K562 treated with DMSO at 1 percent for 24 hours (cell line): ENCODE measurements around the gene SH3BP2. TPM values are rescaled to one million over a fixed set of nuclear protein-coding genes. Genes with fewer than 3 reads are reported as not detected.

ENCODE experiments used
- total RNA-seq: library from RNA; unstranded; fragments of 300-600 nt; gene quantifications from 2 replicates; pipeline ENCODE4 v1.2.3, GENCODE V29; 2022; ENCODE audit warnings: low read depth; ENCODE audit not compliant: insufficient read depth

SH3BP2 gene
- 17.7 and 19.0 TPM in 2 replicates for total RNA-seq

GRCh38 chr4:2792711-2793585, at the start of gene SH3BP2:
Gene SH3BP2 (plus strand): TSS chr4:2793085. CDS start chr4:2820618, 27,533 bp downstream.

GRCh38 chr4:2755821-2756690, 36.8 kb upstream of the SH3BP2 start, which contains the start of gene TNIP2:
Gene TNIP2 (minus strand): TSS chr4:2756336. CDS start chr4:2756289, 47 bp downstream.

DNA sequence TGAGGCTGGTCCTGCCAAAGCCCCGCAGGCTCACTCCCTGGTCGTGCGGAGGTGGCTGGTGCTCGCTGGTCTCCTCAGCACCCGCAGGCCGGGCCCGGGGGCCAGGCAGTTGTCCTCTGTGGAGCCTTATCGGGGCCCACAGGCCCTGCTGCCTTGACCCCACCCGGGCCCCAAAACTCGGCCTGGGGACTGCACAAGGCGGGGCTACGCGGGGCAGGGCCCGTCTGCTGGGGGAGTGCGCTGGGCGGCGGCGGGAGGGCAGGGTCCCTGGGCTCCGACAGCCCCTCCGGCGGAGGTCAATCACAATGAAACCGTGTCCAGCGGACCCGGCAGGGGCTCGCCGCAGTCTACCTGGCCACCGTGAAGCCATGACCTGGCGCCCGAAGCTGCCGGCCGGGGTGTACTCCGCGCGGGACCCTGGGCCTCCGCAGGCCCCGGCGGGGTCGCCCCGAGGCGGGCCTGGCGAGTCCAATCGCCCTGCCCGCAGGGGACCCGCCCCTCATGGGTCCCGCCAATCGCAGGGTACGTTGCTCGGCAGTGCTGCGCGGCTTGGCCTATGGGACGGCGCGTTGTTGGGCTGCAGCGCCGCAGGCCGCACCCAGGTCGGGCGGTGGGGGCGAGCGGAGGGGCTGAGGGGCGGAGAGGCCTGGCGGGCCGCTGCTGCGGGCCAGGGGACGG, 50.5 kb downstream of the SH3BP2 start, which contains the start of gene ADD1:
ADD1 (plus strand) TSS at position 582 of the 678 bp plus-strand sequence. CDS start 32,072 bp downstream, outside the sequence.

Other genes with a start within 250 kb of the SH3BP2 start
- 50.4 and 51.5 TPM in 2 replicates for gene TNIP2, start 36.7 kb upstream of the SH3BP2 start, total RNA-seq
- gene ADD1, start 50.8 kb downstream of the SH3BP2 start, total RNA-seq, result 122 and 144 TPM in 2 replicates
- 28.3 and 29.2 TPM in 2 replicates for gene NOP14, start 170.3 kb downstream of the SH3BP2 start, total RNA-seq
- 3.9 and 4.1 TPM in 2 replicates for gene GRK4, start 170.5 kb downstream of the SH3BP2 start, total RNA-seq